H9 (cell line): Measurements from ENCODE around the gene SPTAN1. TPM values are rescaled to one million over a fixed set of nuclear protein-coding genes. Genes with fewer than 3 reads are reported as not detected.
A peak's percentile ranks its signal among the peaks of the same experiment; 100 is the strongest.

Experiments
- DNase-seq: peaks from one replicate; pipeline ENCODE4 v3.0.0-alpha.2; 2017
- H2AFZ ChIP-seq: one replicate; pipeline ENCODE4 v1.6.1; 2013; ENCODE audit warnings: mild to moderate bottlenecking, low read length, control low read depth, moderate library complexity
- H2AK5ac ChIP-seq: 2 replicates; pipeline ENCODE4 v1.6.1; 2013; ENCODE audit warnings: low read length, control low read depth, mixed read lengths; ENCODE audit not compliant: insufficient read length
- H2BK120ac ChIP-seq: one replicate; pipeline ENCODE4 v1.6.1; 2013; ENCODE audit warnings: low read depth, mild to moderate bottlenecking, low read length, control low read depth, inconsistent platforms; ENCODE audit not compliant: poor library complexity, severe bottlenecking
- H2BK12ac ChIP-seq: 2 replicates; pipeline ENCODE4 v1.6.1; 2013; ENCODE audit warnings: low read length, control low read depth, mixed read lengths, low read depth; ENCODE audit not compliant: insufficient read length
- H2BK15ac ChIP-seq: 2 replicates; pipeline ENCODE4 v1.6.1; 2013; ENCODE audit warnings: low read depth, low read length, control low read depth
- H2BK20ac ChIP-seq: one replicate; pipeline ENCODE4 v1.6.1; 2013; ENCODE audit warnings: low read depth, mild to moderate bottlenecking, low read length, control low read depth, inconsistent platforms; ENCODE audit not compliant: poor library complexity, severe bottlenecking
- H2BK5ac ChIP-seq: 2 replicates; pipeline ENCODE4 v1.6.1; 2013; ENCODE audit warnings: low read length, control low read depth, mixed read lengths; ENCODE audit not compliant: insufficient read length
- H3K14ac ChIP-seq: 2 replicates; pipeline ENCODE4 v1.6.1; 2013; ENCODE audit warnings: low read length, control low read depth; ENCODE audit not compliant: insufficient read depth
- H3K18ac ChIP-seq: 2 replicates; pipeline ENCODE4 v1.6.1; 2013; ENCODE audit warnings: low read depth, mild to moderate bottlenecking, mixed read lengths, low read length, control low read depth; ENCODE audit not compliant: insufficient read length
- H3K23ac ChIP-seq: 2 replicates; pipeline ENCODE4 v1.6.1; 2013; ENCODE audit warnings: low read length, control low read depth, mixed read lengths, low read depth; ENCODE audit not compliant: insufficient read length
- H3K23me2 ChIP-seq: 2 replicates; pipeline ENCODE4 v1.6.1; 2013; ENCODE audit warnings: low read depth, mild to moderate bottlenecking, mixed read lengths, low read length, control low read depth; ENCODE audit not compliant: insufficient read length, poor library complexity, severe bottlenecking
- H3K27ac ChIP-seq: 2 replicates; pipeline ENCODE4 v1.5.1; 2013; ENCODE audit warnings: low read length, control low read depth, mixed read lengths, low read depth; ENCODE audit not compliant: insufficient read length
- H3K27me3 ChIP-seq: 2 replicates; pipeline ENCODE4 v1.6.1; 2013; ENCODE audit warnings: low read length, control low read depth, inconsistent platforms; ENCODE audit not compliant: insufficient read depth
- H3K4ac ChIP-seq: 2 replicates; pipeline ENCODE4 v1.6.1; 2013; ENCODE audit warnings: low read depth, mild to moderate bottlenecking, control low read depth, inconsistent platforms, low read length, moderate library complexity
- H3K4me1 ChIP-seq: 2 replicates; pipeline ENCODE4 v1.6.1; 2013; ENCODE audit warnings: low read length, control low read depth, inconsistent platforms; ENCODE audit not compliant: insufficient read depth
- H3K4me2 ChIP-seq: 2 replicates; pipeline ENCODE4 v1.6.1; 2013; ENCODE audit warnings: low read length, control low read depth, mixed read lengths; ENCODE audit not compliant: insufficient read length, insufficient read depth
- H3K56ac ChIP-seq: 2 replicates; pipeline ENCODE4 v1.6.1; 2013; ENCODE audit warnings: low read depth, mild to moderate bottlenecking, mixed read lengths, low read length, control low read depth; ENCODE audit not compliant: insufficient read length
- H3K79me1 ChIP-seq: 2 replicates; pipeline ENCODE4 v1.6.1; 2013; ENCODE audit warnings: low read depth, mild to moderate bottlenecking, moderate library complexity, low read length, control low read depth, inconsistent platforms; ENCODE audit not compliant: insufficient read depth, poor library complexity, severe bottlenecking
- H3K79me2 ChIP-seq: 2 replicates; pipeline ENCODE4 v1.6.1; 2013; ENCODE audit warnings: low read length, control low read depth, inconsistent platforms; ENCODE audit not compliant: insufficient read depth
- H3K9ac ChIP-seq: 2 replicates; pipeline ENCODE4 v1.6.1; 2013; ENCODE audit warnings: low read length, control low read depth, mixed read lengths; ENCODE audit not compliant: insufficient read length; ENCODE audit errors: extremely low read depth
- H3K9me3 ChIP-seq: one replicate; pipeline ENCODE4 v1.6.1; 2013; ENCODE audit warnings: low read depth, low read length, inconsistent platforms; ENCODE audit not compliant: control insufficient read depth
- H3T11ph ChIP-seq: one replicate; pipeline ENCODE4 v1.6.1; 2013; ENCODE audit warnings: mild to moderate bottlenecking, low read length, control low read depth, inconsistent platforms
- H4K20me1 ChIP-seq: one replicate; pipeline ENCODE4 v1.6.1; 2013; ENCODE audit not compliant: control insufficient read depth, insufficient read length, insufficient read depth
- H4K5ac ChIP-seq: 2 replicates; pipeline ENCODE4 v1.6.1; 2013; ENCODE audit warnings: low read depth, mild to moderate bottlenecking, mixed read lengths, low read length, control low read depth; ENCODE audit not compliant: insufficient read length
- H4K8ac ChIP-seq: replicated peaks from 2 replicates; pipeline ENCODE4 v1.6.1; 2013; ENCODE audit warnings: low read length, control low read depth, mixed read lengths, low read depth; ENCODE audit not compliant: insufficient read length
- H4K91ac ChIP-seq: 2 replicates; pipeline ENCODE4 v1.6.1; 2013; ENCODE audit warnings: low read depth, mild to moderate bottlenecking, moderate library complexity, mixed read lengths, low read length, control low read depth; ENCODE audit not compliant: insufficient read length
- H3K27ac Mint-ChIP-seq, 3 experiments: 2 replicates in 2 of 3; 3 replicates in 1 of 3; pipeline ENCODE4 v1.8.0; 2020 to 2021; ENCODE audit warnings: mixed read lengths in 3 of 3, mild to moderate bottlenecking in 1 of 3, moderate library complexity in 1 of 3
- H3K27me3 Mint-ChIP-seq: 2 replicates; pipeline ENCODE4 v1.8.0; 2021; ENCODE audit warnings: low read depth, mild to moderate bottlenecking, moderate library complexity, mixed read lengths
- H3K36me3 Mint-ChIP-seq, 3 experiments: 2 replicates in 2 of 3; 3 replicates in 1 of 3; pipeline ENCODE4 v1.8.0; 2020 to 2021; ENCODE audit warnings: low read depth in 3 of 3, mixed read lengths in 3 of 3; ENCODE audit not compliant: insufficient read depth in 1 of 3
- H3K4me1 Mint-ChIP-seq, 2 experiments: 2 replicates each; pipeline ENCODE4 v1.8.0; 2020; ENCODE audit warnings: mixed read lengths in 2 of 2
- H3K4me3 Mint-ChIP-seq, 2 experiments: 2 replicates in 1 of 2; 3 replicates in 1 of 2; pipeline ENCODE4 v1.8.0; 2020 to 2021; ENCODE audit warnings: mild to moderate bottlenecking in 2 of 2, mixed read lengths in 2 of 2, moderate library complexity in 1 of 2
- H3K9me3 Mint-ChIP-seq, 2 experiments: 2 replicates in 1 of 2; 3 replicates in 1 of 2; pipeline ENCODE4 v1.8.0; 2020; ENCODE audit warnings: mild to moderate bottlenecking in 2 of 2, mixed read lengths in 2 of 2, moderate library complexity in 1 of 2
- CTCF ChIP-seq: fragments of 200-600 bp; sonication (generic); conservative IDR thresholded peaks from 3 replicates; pipeline ENCODE4 v1.8.0; 2021; ENCODE audit warnings: antibody characterized with exemption, mild to moderate bottlenecking
- WGBS: extraction: QIAGEN DNeasy Blood & Tissue Kit; methylation state at CpG from one replicate; pipeline ENCODE4 v1.1.7; 2013; ENCODE audit warnings: missing lambda C conversion rate, low lambda C conversion rate, mixed read lengths; ENCODE audit not compliant: insufficient read length; ENCODE audit errors: extremely low coverage; 5-methylcytosine and 5-hydroxymethylcytosine counted together
- total RNA-seq: library from RNA; stranded (reverse); gene quantifications from 2 replicates; pipeline ENCODE4 v1.2.1, GENCODE V29; 2021

The SPTAN1 gene
- total RNA-seq, 1 experiment from 2014 or later = 213 TPM

- H3K27ac ChIP-seq = no peak overlapping the region
- no peak overlapping the region for H4K91ac ChIP-seq
- H2BK5ac ChIP-seq = no peak overlapping the region
- H3K23ac ChIP-seq = no peak overlapping the region
- no CpG with 5 or more reads among the region's 17 CpGs for WGBS
- H3K79me1 ChIP-seq = no peaks in the 10 kb centered on the region
- H3K9me3 ChIP-seq = no peaks in the 10 kb centered on the region
- H2BK120ac ChIP-seq = no peak overlapping the region
- no peak overlapping the region for H2BK12ac ChIP-seq
- no peak overlapping the region for H3K18ac ChIP-seq
- TF ChIP-seq CTCF = no peak
- no peak for DNase-seq
- no peak overlapping the region for H3K9ac ChIP-seq
- H3K14ac ChIP-seq = no peak overlapping the region
- peak overlapping the region in 1 of 3 experiments; percentile 83; a peak in 2 of 7 replicates for H3K27ac Mint-ChIP-seq
- no peak overlapping the region for H3K4me2 ChIP-seq
- no peak overlapping the region for H2BK15ac ChIP-seq
- no peaks in the 10 kb centered on the region for H3K4me1 ChIP-seq
- no peaks in the 10 kb centered on the region for H3K27me3 Mint-ChIP-seq
- H2AFZ ChIP-seq = no peak overlapping the region
- H4K8ac ChIP-seq = no peak overlapping the region
- H3K36me3 Mint-ChIP-seq = peaks cover 34 to 83% (median 70%) of the 10 kb centered on the region in 3 experiments
- no peak overlapping the region for H4K5ac ChIP-seq
- H3K4me1 Mint-ChIP-seq = 0 out of 4 replicates have a peak, but pooled peaks cover 0 to 4% of the 10 kb centered on the region in 2 experiments
- H3K4ac ChIP-seq = no peak overlapping the region
- no peaks in the 10 kb centered on the region for H3K79me2 ChIP-seq
- no peak overlapping the region for H3K56ac ChIP-seq
- H3K23me2 ChIP-seq = no peaks in the 10 kb centered on the region
- H3K9me3 Mint-ChIP-seq = no peaks in the 10 kb centered on the region
- no peak overlapping the region for H2AK5ac ChIP-seq
- no peak overlapping the region for H3T11ph ChIP-seq
- no peak overlapping the region for H3K4me3 Mint-ChIP-seq
- no peaks in the 10 kb centered on the region for H3K27me3 ChIP-seq
- no peak overlapping the region for H2BK20ac ChIP-seq
- H4K20me1 ChIP-seq = no peaks in the 10 kb centered on the region
Measured at GRCh38 chr9:128628471-128629048, 76.2 kb downstream of the SPTAN1 start.
